HFFc6 (cell line): ENCODE results near the gene ZMYND11. TPM values are rescaled to one million over a fixed set of nuclear protein-coding genes. Genes with fewer than 3 reads are reported as not detected.

Source experiments
- DNase-seq: peaks from one replicate; pipeline ENCODE4 v3.0.0-alpha.2; 2018
- H3K27ac Mint-ChIP-seq: 2 replicates; pipeline ENCODE4 v1.8.0; 2020; ENCODE audit warnings: mild to moderate bottlenecking, mixed read lengths
- H3K27me3 Mint-ChIP-seq: 2 replicates; pipeline ENCODE4 v1.8.0; 2021; ENCODE audit warnings: mild to moderate bottlenecking, moderate library complexity, mixed read lengths; ENCODE audit not compliant: insufficient read depth
- H3K36me3 Mint-ChIP-seq: 2 replicates; pipeline ENCODE4 v1.8.0; 2021; ENCODE audit warnings: low read depth, mixed read lengths
- H3K4me1 Mint-ChIP-seq: 2 replicates; pipeline ENCODE4 v1.8.0; 2020; ENCODE audit warnings: low read depth, mixed read lengths
- H3K4me3 Mint-ChIP-seq: 2 replicates; pipeline ENCODE4 v1.8.0; 2020; ENCODE audit warnings: mild to moderate bottlenecking, moderate library complexity, mixed read lengths
- H3K9me3 Mint-ChIP-seq: 2 replicates; pipeline ENCODE4 v1.8.0; 2020; ENCODE audit warnings: mild to moderate bottlenecking, mixed read lengths
- CTCF ChIP-seq: fragments of 200-600 bp; sonication (generic); IDR thresholded peaks from 2 replicates; pipeline ENCODE4 v1.5.0; 2021; ENCODE audit warnings: antibody characterized with exemption, mild to moderate bottlenecking
- total RNA-seq, 6 experiments: library from RNA; stranded (reverse); fragmentation: NEBNext Ultra II Directional; extraction: Animal tissue kit (Norgen Biotek cat#: 25700); gene quantifications; 2 replicates in 1 of 6; 3 replicates in 5 of 6; pipeline ENCODE4 v1.2.3, GENCODE V29; 2021

The ZMYND11 gene
- total RNA-seq, 6 experiments from 2014 or later = 56.7 to 75.2 (median 65.9) TPM

GRCh38 chr10:275680-276079 lies 140.4 kb downstream of the ZMYND11 start:
- no peak for DNase-seq
- Mint-ChIP-seq H3K4me3 (no peak overlapping the region), H3K27me3 (no peaks in the 10 kb centered on the region; the same call in none of the 2 replicates), H3K4me1 (peaks cover 6% of the 10 kb centered on the region; the same call in 1 of the 2 replicates), H3K9me3 (no peaks in the 10 kb centered on the region), H3K36me3 (peaks cover 35% of the 10 kb centered on the region), H3K27ac (no peak overlapping the region)
- no peak for TF ChIP-seq CTCF

- peaks cover 36% of the 10 kb centered on the region for H3K36me3 Mint-ChIP-seq
- H3K9me3 Mint-ChIP-seq = no peaks in the 10 kb centered on the region
- H3K27ac Mint-ChIP-seq = no peak overlapping the region
- TF ChIP-seq CTCF = no peak
- DNase-seq = no peak
- no peak overlapping the region for H3K4me3 Mint-ChIP-seq
- H3K27me3 Mint-ChIP-seq = peaks cover under 1% of the 10 kb centered on the region
- H3K4me1 Mint-ChIP-seq = peaks cover 19% of the 10 kb centered on the region
Observed at GRCh38 chr10:277963-278362, 142.7 kb downstream of the ZMYND11 start.

- no peak overlapping the region for H3K4me3 Mint-ChIP-seq
- no peaks in the 10 kb centered on the region for H3K9me3 Mint-ChIP-seq
- H3K27ac Mint-ChIP-seq = no peak overlapping the region
- peaks cover 3% of the 10 kb centered on the region for H3K27me3 Mint-ChIP-seq
- no peak for DNase-seq
- TF ChIP-seq CTCF = no peak
- peaks cover 43% of the 10 kb centered on the region for H3K36me3 Mint-ChIP-seq
- peaks cover 24% of the 10 kb centered on the region for H3K4me1 Mint-ChIP-seq
Observed at GRCh38 chr10:278707-279106, 143.5 kb downstream of the ZMYND11 start.

GRCh38 chr10:279232-279631 lies 144.0 kb downstream of the ZMYND11 start:
- Mint-ChIP-seq H3K27me3 (peaks cover 3% of the 10 kb centered on the region), H3K9me3 (no peaks in the 10 kb centered on the region), H3K4me3 (no peak overlapping the region), H3K4me1 (peaks cover 24% of the 10 kb centered on the region), H3K27ac (no peak overlapping the region), H3K36me3 (peaks cover 49% of the 10 kb centered on the region)
- no peak for TF ChIP-seq CTCF
- no peak for DNase-seq

- no peak for TF ChIP-seq CTCF
- Mint-ChIP-seq H3K36me3 (peaks cover 52% of the 10 kb centered on the region), H3K9me3 (no peaks in the 10 kb centered on the region), H3K4me1 (peaks cover 23% of the 10 kb centered on the region), H3K4me3 (no peak overlapping the region), H3K27ac (no peak overlapping the region), H3K27me3 (peaks cover 3% of the 10 kb centered on the region)
- no peak for DNase-seq
Observed at GRCh38 chr10:279655-280054, 144.4 kb downstream of the ZMYND11 start.
